Fibroblast of skin of scalp (primary cell): ENCODE data around the gene PERM1.

Experiments used
- DNase-seq: peaks from one replicate; pipeline ENCODE4 v3.0.0-alpha.2; 2013

The PERM1 gene

DNA sequence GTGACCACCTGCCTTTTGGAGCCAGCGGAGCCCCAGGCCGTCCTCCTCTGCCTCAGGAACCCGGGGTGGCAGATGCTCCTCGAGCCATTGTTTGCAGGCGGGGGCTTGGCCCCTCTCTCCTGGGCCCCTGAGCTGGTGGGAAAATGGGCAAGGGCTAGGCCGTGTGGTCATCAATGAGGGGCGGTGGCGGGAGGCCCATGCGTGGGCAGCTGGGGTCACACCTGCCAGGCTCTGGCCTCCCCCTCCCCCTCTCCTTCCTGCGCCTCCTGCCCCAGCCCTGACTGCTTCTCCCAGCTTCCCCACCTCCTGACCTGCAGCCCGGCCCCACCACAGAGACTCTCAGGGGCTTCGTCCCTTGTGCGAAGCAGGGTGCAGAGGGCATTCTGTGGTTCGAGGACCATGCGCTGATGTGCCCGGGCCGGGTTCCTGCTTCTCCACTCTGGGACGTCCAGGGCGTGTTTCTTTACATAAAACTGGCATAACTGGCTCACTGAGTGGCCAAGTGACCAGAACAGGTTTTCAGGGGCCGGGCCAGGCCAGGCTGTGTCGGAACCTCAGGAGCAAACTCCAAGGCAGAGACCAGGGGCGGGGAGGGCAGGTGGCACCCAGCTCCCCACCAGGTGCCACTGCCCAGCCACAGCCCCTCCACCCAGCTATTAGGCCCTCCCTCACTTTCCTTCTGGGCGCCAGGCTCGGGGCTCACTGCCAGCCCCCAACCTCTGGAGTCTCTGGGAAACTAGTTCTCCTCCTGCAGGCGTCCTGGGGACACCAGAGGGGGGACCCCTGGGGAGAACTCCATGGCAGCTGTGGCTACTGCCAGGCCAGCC lies 48.9 kb downstream of the PERM1 start:
- no peak for DNase-seq

DNA sequence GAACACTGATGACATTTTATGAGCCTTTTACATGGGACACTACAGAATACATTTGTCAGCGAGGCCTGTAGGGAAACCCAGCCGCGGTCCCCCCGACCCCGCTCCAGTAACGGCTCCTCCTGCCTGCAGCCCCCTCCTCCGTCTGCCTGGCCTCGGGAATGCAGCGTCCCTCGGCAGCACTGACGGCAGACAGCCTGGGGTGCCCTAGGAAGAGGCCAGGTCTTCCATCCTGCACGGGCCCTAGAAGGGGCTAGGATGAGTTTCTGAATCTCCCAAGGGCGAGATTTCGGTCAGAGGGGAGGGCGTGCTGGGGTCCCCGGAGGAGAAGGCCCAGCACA lies 49.8 kb downstream of the PERM1 start:
- no peak for DNase-seq

GRCh38 chr1:931380-932172 lies 50.3 kb downstream of the PERM1 start:
- no peak for DNase-seq

DNA sequence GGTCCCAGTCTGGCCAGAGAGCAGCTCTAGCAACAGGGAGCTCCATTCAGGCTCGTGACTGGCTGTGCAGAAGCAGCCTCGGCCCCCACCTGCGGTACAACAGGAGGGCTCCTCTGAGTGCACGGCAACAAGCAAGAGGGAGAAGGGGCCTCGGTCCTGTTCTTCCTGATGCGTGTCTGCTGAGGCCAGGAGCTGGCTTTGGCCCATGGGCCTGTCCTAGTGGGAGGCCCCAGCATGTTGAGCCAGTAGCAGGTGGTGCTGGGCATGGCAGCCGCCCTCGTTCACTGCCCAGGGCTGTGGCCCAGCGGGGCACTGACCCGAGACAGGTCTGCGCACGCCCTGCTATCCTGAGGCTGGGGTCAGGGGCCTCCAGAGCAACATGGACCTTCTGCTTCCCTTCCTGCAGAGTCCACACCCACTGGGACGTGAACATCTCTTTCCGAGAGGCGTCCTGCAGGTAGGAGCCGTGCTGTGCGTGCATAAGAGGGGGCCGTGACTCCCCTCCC lies 51.2 kb downstream of the PERM1 start:
- no peak for DNase-seq

DNA sequence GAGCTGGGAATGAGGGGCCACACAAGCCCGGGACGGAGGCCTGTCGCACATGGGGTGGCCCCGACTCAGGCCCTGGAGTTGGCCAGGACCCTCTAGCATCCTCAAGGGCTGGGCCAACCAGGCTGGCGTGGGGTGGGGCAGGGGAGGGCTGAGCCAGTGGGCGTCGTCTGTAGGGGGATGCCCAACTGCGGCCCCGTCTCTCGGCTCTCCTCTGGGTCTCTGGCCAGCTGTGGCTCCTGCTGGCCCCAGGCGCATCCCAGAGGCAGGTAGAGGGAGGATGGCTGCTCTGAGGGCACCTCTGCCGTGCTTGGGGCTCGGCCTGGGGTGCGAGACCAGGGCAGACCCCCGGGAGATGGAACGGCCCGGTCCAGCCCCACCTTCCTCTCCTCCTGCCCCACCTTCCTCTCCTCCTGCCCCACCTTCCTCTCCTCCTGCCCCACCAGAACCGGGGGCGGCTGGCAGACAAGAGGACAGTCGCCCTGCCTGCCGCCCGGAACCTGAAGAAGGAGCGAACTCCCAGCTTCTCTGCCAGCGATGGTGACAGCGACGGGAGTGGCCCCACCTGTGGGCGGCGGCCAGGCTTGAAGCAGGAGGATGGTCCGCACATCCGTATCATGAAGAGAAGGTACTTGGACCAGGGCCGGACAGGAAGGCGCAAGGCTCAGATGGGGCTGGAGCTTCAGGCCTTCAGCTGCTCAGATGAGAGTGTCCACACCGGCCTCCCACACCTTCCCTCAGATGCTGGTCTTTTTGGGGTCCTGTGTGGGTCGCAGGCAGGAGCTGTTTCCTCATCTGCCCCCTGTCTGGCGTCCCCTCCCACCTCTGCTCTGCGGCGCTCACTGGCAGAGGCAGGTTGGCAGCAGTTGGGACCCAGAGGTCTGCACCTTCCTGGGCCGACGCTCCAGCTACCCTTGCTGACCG lies 51.9 kb downstream of the PERM1 start:
- no peak for DNase-seq

- no peak for DNase-seq
These were observed 52.9 kb downstream of the PERM1 start for GRCh38 chr1:928825-929661.

DNA sequence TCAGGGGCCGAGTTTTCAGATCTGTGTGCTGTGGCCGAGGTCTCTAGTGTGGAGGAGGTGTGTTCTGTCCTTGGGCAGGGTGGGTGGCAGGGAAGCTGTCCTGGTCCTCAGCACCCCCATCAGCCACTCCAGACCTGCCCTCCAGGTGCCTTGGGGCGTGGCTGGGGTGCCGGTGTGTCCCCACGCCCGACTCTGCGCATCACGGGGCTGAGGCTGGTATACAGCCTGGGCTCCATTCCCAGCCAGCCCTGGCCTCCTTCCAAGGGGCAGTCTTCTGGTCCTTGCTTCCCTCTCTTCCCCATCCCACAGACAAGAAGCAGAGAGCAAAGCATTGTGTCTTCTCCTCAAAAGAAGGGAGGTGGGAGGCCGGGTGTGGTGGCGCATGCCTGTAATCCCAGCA lies 54.1 kb downstream of the PERM1 start:
- DNase-seq: no peak

GRCh38 chr1:927234-927633 lies 54.7 kb downstream of the PERM1 start:
- DNase-seq: no peak

- peak; percentile 53 for DNase-seq
These were observed 56.1 kb downstream of the PERM1 start for GRCh38 chr1:925561-926421.
